Measurements from ENCODE around the gene TKT.
"Not testable (repeated sequence)": the region's sequence is repeated elsewhere in the genome, so short reads cannot be mapped to it uniquely, and the experiment has no call there.

The TKT gene

GRCh38 chr3:53255775-53256703, at the start of gene TKT:
Gene TKT (minus strand): TSS chr3:53256022. CDS start chr3:53255942, 80 bp downstream.
- TF ChIP-seq MAX (IDR thresholded peaks at IDR 0.05; ENCODE audit: low read depth, low read length) (peak; percentile 58), MYC (IDR thresholded peaks at IDR 0.05; ENCODE audit: low read depth, low read length) (no peak; the same call in 1 of the 2 replicates), POLR2A (IDR thresholded peaks at IDR 0.05; ENCODE audit: extremely low read depth, insufficient read length) (peak; percentile 72)
- peak within 1 kb of the TSS; percentile 91 for H3K4me3 ChIP-seq (ENCODE audit: low read depth, low read length)
- DNase-seq (ENCODE audit: low read depth), result peak; percentile 92

- TF ChIP-seq MYC (IDR thresholded peaks at IDR 0.05; ENCODE audit: low read depth, low read length) (no peak), CTCF (IDR thresholded peaks at IDR 0.05; ENCODE audit: low read depth, low read length) (no peak), POLR2A (IDR thresholded peaks at IDR 0.05; ENCODE audit: extremely low read depth, insufficient read length) (no peak), MAX (IDR thresholded peaks at IDR 0.05; ENCODE audit: low read depth, low read length) (no peak)
- DNase-seq (ENCODE audit: low read depth), result no peak
- H3K4me3 ChIP-seq (ENCODE audit: low read depth, low read length), result no peak overlapping the region
Observed at GRCh38 chr3:53303957-53304356, 48.1 kb upstream of the TKT start.

- TF ChIP-seq POLR2A (IDR thresholded peaks at IDR 0.05; ENCODE audit: extremely low read depth, insufficient read length) (no peak), MAX (IDR thresholded peaks at IDR 0.05; ENCODE audit: low read depth, low read length) (no peak), CTCF (IDR thresholded peaks at IDR 0.05; ENCODE audit: low read depth, low read length) (no peak), MYC (IDR thresholded peaks at IDR 0.05; ENCODE audit: low read depth, low read length) (no peak)
- DNase-seq (ENCODE audit: low read depth), result no peak
- no peak overlapping the region for H3K4me3 ChIP-seq (ENCODE audit: low read depth, low read length)
Observed at GRCh38 chr3:53303549-53303948, 47.7 kb upstream of the TKT start.

GRCh38 chr3:53300826-53301225, 45.0 kb upstream of the TKT start:
- H3K4me3 ChIP-seq (ENCODE audit: low read depth, low read length), result no peak overlapping the region
- DNase-seq (ENCODE audit: low read depth), result peak; percentile 7
- TF ChIP-seq MYC (IDR thresholded peaks at IDR 0.05; ENCODE audit: low read depth, low read length) (no peak), CTCF (IDR thresholded peaks at IDR 0.05; ENCODE audit: low read depth, low read length) (no peak), MAX (IDR thresholded peaks at IDR 0.05; ENCODE audit: low read depth, low read length) (no peak), POLR2A (IDR thresholded peaks at IDR 0.05; ENCODE audit: extremely low read depth, insufficient read length) (no peak)

GRCh38 chr3:53299611-53300023, 43.8 kb upstream of the TKT start:
- not testable (repeated sequence) for H3K4me3 ChIP-seq (ENCODE audit: low read depth, low read length)
- peak; percentile 58 for DNase-seq (ENCODE audit: low read depth)
- TF ChIP-seq CTCF (IDR thresholded peaks at IDR 0.05; ENCODE audit: low read depth, low read length), result peak; percentile 84

GRCh38 chr3:53295410-53295809, 39.6 kb upstream of the TKT start:
- no peak for DNase-seq (ENCODE audit: low read depth)
- TF ChIP-seq MAX (IDR thresholded peaks at IDR 0.05; ENCODE audit: low read depth, low read length), result no peak
- TF ChIP-seq CTCF (IDR thresholded peaks at IDR 0.05; ENCODE audit: low read depth, low read length), result no peak
- no peak for TF ChIP-seq MYC (IDR thresholded peaks at IDR 0.05; ENCODE audit: low read depth, low read length)
- TF ChIP-seq POLR2A (IDR thresholded peaks at IDR 0.05; ENCODE audit: extremely low read depth, insufficient read length), result no peak
- no peak overlapping the region for H3K4me3 ChIP-seq (ENCODE audit: low read depth, low read length)
